Stimulated activated CD4-positive, alpha-beta T cell treated with anti-CD3 and anti-CD28 coated beads, Interleukin-2, amount 100 ng/mL, for 4 hours (primary cell): Measurements from ENCODE around the gene GRIP2.

ENCODE experiments used
- DNase-seq: peaks from one replicate; pipeline ENCODE4 v3.0.0-alpha.2; 2020; ENCODE audit warnings: low read depth

GRIP2 gene

GRCh38 chr3:14483286-14483685, 56.9 kb downstream of the GRIP2 start:
- DNase-seq, result no peak

- no peak for DNase-seq
Measured at GRCh38 chr3:14482271-14482721, 57.8 kb downstream of the GRIP2 start.

DNA sequence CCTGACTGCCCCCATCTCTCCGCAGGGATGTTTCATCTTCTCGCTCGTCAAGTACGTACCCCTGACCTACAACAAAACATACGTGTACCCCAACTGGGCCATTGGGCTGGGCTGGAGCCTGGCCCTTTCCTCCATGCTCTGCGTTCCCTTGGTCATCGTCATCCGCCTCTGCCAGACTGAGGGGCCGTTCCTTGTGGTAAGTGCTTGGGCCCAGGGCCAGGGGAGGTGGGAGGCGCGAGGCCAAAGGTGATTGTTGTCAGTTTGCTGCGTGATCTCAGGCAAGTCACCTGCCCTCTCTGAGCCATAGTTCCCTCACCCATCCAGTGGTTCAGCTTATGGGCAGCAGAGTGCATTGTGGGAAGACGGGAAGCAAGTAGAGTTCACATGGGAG, 58.5 kb downstream of the GRIP2 start:
- DNase-seq, result no peak

GRCh38 chr3:14481018-14481645, 59.0 kb downstream of the GRIP2 start:
- no peak for DNase-seq

DNA sequence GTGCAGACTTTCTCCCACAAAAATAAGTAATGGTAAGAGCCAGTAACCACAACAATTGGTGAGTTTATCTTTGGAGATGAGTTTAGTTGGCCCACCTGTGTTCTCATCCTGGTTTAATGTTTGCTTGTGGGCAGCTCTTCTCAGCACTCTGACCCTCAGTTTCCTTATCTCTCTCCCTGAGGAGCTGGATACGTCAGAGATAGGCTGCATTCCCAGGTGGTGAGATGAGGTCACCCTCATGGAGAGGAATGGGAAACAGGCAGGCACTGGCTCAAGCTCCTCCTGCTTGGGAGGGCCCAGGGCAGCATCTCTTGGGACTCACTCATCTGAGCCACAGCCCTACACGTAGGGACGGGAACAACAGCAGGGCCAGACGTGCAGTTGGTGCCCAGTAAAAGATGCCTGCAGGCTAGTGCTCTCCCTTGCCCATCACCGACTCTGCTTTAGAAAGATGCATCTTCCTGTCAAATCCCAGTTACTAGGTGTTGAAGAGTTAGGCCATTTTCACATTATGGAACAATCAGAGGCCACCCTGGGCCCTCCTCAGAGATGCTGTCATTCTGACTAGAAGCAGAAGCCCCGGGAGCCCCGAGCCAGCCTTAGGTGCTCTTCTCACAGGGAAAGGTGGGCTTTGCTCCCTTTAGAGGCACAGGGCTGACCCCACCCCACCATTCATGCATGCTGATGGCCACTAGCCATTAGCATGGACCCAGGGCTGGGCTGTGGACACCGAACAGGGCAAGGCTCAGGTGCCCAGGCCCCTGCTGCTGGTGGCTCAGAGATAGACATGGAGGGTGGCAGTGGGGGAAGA, 59.7 kb downstream of the GRIP2 start:
- no peak for DNase-seq

- no peak for DNase-seq
Measured at GRCh38 chr3:14479591-14479990, 60.6 kb downstream of the GRIP2 start.

DNA sequence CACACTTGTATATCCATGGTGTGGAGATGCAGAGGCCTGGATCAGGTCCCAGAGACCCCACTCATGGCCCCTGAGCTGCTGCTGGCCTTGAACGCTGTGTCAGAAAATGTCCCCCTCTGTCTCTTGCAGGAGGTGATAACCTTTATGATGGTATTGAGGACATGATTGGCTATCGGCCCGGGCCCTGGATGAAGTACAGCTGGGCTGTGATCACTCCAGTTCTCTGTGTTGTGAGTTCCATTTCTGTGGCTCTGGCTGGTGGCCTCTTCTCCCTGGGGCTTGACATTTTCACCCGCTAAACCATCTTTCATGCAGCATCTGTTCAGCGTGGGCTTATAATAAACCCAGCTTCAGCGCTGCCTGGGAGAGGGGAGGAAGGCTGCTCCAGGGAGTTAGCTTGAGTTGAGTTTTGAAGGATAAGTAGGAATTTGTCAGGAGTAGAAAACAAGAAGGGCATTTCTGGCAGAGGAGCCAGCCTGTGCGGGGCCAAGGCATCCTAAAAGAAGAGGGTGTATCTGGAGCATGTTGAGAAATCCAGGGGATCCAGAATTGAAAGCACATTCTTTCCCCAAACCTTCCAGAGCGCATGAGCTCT, 61.1 kb downstream of the GRIP2 start:
- DNase-seq, result no peak

DNA sequence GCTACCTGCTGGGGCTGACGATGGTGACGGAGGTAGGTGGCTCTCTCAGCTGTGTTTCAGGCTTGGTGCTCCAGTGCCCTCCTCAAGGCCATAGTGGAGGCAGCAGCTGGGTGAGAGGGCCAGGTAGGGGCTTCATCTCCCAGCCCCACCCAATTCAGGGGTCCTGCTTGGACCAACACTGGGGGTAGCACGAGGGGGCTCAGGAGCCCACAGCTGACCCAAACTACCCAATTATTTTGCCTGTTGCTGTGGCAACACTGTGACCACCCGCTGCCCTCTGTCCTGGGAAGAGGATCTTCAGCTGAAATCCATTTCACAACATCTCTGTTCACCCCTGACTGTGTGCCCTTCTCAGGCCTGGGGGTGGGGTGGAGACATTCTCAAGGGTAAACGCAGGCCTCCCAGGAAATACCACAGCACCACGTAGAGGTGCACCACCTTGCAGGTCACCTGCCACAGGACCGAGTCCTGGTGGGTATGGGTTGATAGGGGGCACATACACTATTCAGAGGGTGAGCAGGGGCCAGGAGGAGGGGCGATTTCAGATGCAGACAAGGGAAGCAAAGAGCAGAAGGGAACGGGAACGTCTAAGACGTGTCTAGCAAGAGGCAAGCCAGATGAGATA, 62.7 kb downstream of the GRIP2 start:
- DNase-seq, result no peak

DNA sequence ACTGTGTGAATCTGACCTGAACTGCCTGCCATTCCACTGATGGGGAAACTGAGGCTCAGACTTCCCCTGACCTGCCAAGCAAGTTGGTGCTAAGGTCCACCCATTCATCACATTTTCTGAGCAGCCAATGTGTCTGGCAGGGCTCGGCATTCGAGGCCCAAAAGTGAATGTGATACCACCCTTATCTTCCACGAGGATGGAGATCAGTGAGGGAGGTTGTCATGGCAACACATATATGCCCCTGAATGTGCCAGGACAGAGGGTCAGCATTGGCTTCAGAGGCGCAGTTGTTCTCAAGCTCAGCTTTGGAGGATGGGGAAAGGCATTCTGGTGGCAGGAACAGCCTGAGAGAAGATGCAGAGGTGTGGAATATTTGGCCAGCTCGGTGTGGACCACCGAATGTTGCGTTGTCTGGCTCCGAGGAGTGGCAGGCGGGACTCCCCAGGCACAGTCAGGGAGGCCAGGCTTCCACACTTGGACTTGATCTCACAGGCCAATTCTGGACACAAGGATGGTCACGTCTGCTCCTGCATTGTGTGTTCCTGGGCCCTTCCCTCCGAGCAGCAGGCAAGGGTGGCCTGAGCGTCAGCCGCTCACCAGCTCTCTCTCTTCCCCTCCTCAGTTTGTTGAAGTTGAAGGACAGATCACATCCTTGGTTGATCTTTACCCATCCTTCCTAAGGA, 63.4 kb downstream of the GRIP2 start:
- DNase-seq, result no peak

DNA sequence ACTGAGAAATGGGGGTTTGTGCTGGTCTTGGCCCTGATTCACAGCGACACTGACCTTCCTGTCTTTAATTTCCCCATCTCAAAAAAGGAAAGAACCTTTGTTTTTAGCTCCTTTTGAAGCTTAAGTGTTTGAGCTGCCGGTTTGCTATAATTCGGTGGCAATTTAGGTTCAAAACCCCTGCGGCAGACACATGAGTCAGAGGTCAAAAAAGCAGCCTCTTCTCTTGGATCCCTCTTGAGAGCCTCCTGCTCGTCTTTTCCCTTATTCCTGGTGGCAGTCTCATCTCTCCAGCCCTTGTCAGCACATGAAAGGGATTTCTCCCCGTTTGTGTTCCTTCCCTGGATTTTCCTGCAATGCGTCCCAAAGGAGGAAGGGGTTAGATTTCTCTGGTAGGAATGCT, 64.5 kb downstream of the GRIP2 start:
- no peak for DNase-seq

- no peak for DNase-seq
Measured at GRCh38 chr3:14474363-14475081, 65.6 kb downstream of the GRIP2 start.

DNA sequence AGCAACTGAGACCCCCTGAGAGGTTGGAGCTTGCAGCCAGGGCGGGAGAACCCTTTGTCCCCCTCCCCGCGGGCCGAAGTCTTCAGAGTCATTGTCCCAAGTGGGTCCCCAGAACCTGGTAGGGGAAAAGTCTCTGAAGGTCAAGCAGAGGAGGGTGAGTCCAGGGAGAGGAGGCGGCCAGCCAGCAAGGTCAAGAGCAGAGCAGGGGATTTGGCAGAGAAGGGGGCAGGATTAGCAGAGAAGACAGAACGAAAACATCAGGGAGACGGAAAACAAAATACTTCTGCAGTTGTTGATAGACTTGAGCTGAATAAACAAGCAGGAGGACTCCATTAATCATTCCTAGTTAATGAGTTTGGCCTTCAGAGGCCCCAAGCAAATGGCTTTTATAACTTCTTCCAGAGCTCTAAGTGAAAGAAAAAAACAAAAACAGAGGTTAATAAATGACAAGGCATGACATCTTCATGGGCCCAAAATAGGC, 66.7 kb downstream of the GRIP2 start:
- no peak for DNase-seq

- no peak for DNase-seq
Measured at GRCh38 chr3:14472471-14473351, 67.4 kb downstream of the GRIP2 start.

DNA sequence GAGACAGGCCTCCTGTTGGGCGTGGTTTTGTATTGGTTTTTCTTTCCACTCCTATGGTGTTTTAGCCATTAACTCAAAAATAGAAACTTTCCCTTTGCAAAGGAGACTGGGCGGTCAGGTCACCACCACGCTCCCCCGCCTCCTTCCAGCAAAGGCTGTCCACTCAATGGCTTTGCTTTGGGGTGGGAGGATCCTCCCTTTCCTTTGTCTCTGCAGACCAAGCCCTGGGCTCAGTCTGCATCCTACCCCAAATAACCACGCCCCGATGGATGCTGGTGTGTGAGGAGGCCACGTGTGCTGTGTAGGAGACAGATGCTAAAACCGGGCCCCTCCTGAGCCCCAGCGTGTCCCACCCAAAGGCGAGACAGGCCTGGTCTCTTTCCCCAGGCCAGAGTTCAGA, 68.5 kb downstream of the GRIP2 start:
- no peak for DNase-seq

DNA sequence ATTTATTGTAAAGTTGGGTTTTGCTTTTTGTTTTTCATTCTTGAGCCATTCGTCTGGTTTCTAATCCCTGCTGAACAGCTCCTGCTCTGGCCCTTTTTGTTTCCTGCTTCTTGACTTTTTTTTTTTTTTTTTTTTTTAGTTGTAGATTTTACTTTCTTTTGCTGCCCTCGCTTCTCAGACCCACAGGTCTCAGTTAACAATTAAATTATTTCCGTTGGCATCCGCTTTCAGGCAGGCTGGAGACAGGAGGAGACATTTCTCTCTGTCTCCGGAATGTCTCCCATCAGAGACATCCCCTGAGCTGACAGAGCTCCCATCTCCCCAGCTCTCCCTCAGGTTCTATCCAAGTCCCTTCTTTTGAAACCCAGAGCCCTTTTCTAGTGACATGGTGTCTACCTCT, 69.1 kb downstream of the GRIP2 start:
- no peak for DNase-seq

DNA sequence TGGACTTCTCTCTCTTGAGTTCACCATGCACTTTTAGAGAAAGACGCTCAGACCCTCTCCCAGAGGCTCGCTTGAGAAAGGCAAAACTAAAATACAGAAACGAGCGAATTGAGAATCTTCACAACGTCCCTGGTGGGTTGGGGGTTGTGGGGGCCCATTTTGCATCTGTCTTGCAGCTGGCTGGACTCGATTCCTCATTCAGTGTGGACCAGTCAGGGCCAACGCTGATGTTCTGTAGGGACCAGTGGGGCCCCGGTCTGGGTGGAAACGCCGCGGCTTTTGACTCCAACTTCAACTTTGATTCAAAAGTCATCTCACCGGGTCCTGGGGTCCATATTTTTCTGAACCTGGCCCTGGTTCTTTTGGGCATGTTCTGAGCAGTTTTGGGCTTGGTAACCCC, 69.7 kb downstream of the GRIP2 start:
- no peak for DNase-seq

- no peak for DNase-seq
Measured at GRCh38 chr3:14468621-14468981, 71.5 kb downstream of the GRIP2 start.

DNA sequence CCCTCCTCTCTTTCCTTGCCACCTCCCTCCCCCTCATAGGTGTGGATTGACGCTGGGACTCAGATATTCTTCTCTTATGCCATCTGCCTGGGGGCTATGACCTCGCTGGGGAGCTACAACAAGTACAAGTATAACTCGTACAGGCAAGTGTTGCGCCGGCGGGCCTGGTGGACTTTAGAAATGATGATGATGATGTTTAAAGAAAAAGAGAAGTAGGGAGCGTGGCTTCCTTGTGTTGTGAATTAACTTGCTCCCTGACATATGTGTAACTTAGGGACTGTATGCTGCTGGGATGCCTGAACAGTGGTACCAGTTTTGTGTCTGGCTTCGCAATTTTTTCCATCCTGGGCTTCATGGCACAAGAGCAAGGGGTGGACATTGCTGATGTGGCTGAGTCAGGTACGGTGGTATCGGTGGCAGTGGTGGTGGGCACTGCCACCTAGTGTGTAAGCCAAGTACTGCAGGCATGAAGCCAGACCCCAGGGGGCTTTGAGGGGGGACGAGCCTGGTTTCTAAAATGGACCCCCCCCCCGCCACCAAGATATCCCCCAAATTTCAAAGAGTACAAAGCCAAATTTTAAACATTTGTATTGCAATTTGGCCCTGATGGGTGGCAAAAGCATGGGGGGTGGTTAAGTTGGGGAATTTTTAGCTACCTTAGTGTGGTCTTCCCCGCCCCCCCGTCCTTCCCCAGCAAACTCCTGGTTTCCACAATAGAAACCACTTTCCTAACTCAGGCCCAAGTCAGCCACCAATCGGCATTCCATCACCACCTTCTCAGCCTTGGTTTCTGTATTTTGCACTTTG, 72.1 kb downstream of the GRIP2 start:
- DNase-seq, result peak; percentile 5

GRCh38 chr3:14466179-14466903, 73.8 kb downstream of the GRIP2 start:
- DNase-seq, result no peak
